HepG2 (cell line): Measurements from ENCODE around the gene PPCDC. TPM values are rescaled to one million over a fixed set of nuclear protein-coding genes. Genes with fewer than 3 reads are reported as not detected.
A peak's percentile ranks its signal among the peaks of the same experiment; 100 is the strongest.

Experiments
- AKAP8 ChIP-seq: sonication (generic); formaldehyde crosslinking; IDR thresholded peaks from 2 replicates; pipeline ENCODE4 v1.5.1; 2020; ENCODE audit warnings: mild to moderate bottlenecking, missing genetic modification reagents
- ATAD3A ChIP-seq: sonication (generic); formaldehyde crosslinking; IDR thresholded peaks from 2 replicates; pipeline ENCODE4 v1.4.0; 2020; ENCODE audit warnings: missing genetic modification reagents
- CENPT ChIP-seq: sonication (generic); formaldehyde crosslinking; IDR thresholded peaks from 2 replicates; pipeline ENCODE4 v1.8.0; 2022; ENCODE audit warnings: low read depth, mild to moderate bottlenecking, moderate library complexity, missing genetic modification reagents
- ELF3 ChIP-seq: IDR thresholded peaks from 2 replicates; pipeline ENCODE4 v1.6.1; 2016; ENCODE audit warnings: missing genetic modification reagents, missing compliant biosample characterization
- FOXK1 ChIP-seq: sonication (generic); formaldehyde crosslinking; IDR thresholded peaks from 2 replicates; pipeline ENCODE4 v1.4.0; 2020; ENCODE audit warnings: low read depth, missing genetic modification reagents, borderline replicate concordance
- HMG20B ChIP-seq: conservative IDR thresholded peaks from 2 replicates; pipeline ENCODE4 v1.6.1; 2016; ENCODE audit warnings: missing genetic modification reagents, missing compliant biosample characterization
- HNRNPL ChIP-seq: fragments of 200-400 bp; formaldehyde crosslinking; IDR thresholded peaks from 2 replicates; pipeline ENCODE4 v1.6.1; 2017; ENCODE audit warnings: mild to moderate bottlenecking, low read depth, low read length
- MATR3 ChIP-seq: sonication (generic); formaldehyde crosslinking; IDR thresholded peaks from 2 replicates; pipeline ENCODE4 v1.4.0; 2020; ENCODE audit warnings: missing genetic modification reagents
- NKX3-1 ChIP-seq: sonication (generic); formaldehyde crosslinking; IDR thresholded peaks from 2 replicates; pipeline ENCODE4 v1.5.0; 2020; ENCODE audit warnings: missing genetic modification reagents
- RFX1 ChIP-seq: fragments of 450-650 bp; IDR thresholded peaks from 2 replicates; pipeline ENCODE4 v1.6.1; 2017
- SRSF9 ChIP-seq: fragments of 200-400 bp; formaldehyde crosslinking; IDR thresholded peaks from 2 replicates; pipeline ENCODE4 v1.6.1; 2018; ENCODE audit warnings: borderline replicate concordance, mild to moderate bottlenecking, low read depth, low read length; ENCODE audit not compliant: insufficient read depth, poor library complexity, severe bottlenecking
- THYN1 ChIP-seq: sonication (generic); formaldehyde crosslinking; IDR thresholded peaks from 2 replicates; pipeline ENCODE4 v1.8.1; 2023; ENCODE audit warnings: low read depth, mild to moderate bottlenecking, moderate library complexity, missing genetic modification reagents, borderline replicate concordance
- ZNF468 ChIP-seq: sonication (generic); formaldehyde crosslinking; IDR thresholded peaks from 2 replicates; pipeline ENCODE4 v1.8.0; 2022; ENCODE audit warnings: mild to moderate bottlenecking, moderate library complexity, missing genetic modification reagents
- ZNF484 ChIP-seq: sonication (generic); formaldehyde crosslinking; IDR thresholded peaks from 2 replicates; pipeline ENCODE4 v1.5.1; 2020; ENCODE audit warnings: mild to moderate bottlenecking, low read depth, missing genetic modification reagents, borderline replicate concordance
- ZNF549 ChIP-seq: sonication (generic); formaldehyde crosslinking; IDR thresholded peaks from 2 replicates; pipeline ENCODE4 v1.5.0; 2020; ENCODE audit warnings: missing genetic modification reagents
- ZNF746 ChIP-seq: sonication (generic); formaldehyde crosslinking; IDR thresholded peaks from 2 replicates; pipeline ENCODE4 v1.8.0; 2022; ENCODE audit warnings: mild to moderate bottlenecking, missing genetic modification reagents
- polyA plus RNA-seq, 8 experiments: library from polyadenylated mRNA; depleted of rRNA in 3 of 8; stranded (reverse) in 7 of 8; unstranded in 1 of 8; fragments of >200 nt; fragmentation: Illumina TruSeq in 4 of 8; extraction: Trizol in 4 of 8; gene quantifications; 2 replicates each; pipeline versions ENCODE4 v1.2.1 to v1.2.3, GENCODE V29; 2011 to 2016; ENCODE audit warnings: low read depth in 4 of 8, missing spikeins in 1 of 8, mixed read lengths in 1 of 8; ENCODE audit not compliant: insufficient read depth in 1 of 8
- total RNA-seq, 5 experiments: library from RNA; depleted of rRNA; stranded (reverse); fragments of >200 nt; fragmentation: Illumina TruSeq; extraction: Trizol; gene quantifications; 2 replicates each; pipeline ENCODE4 v1.2.3, GENCODE V29; 2016; ENCODE audit warnings: low read depth in 1 of 5
- TF ChIP-seq, protein P1 (sequence below): sonication (generic); formaldehyde crosslinking; IDR thresholded peaks from 2 replicates; pipeline ENCODE4 v1.4.0; 2020; ENCODE audit warnings: missing genetic modification reagents
- TF ChIP-seq, protein P2 (sequence below): sonication (generic); formaldehyde crosslinking; IDR thresholded peaks from 2 replicates; pipeline ENCODE4 v1.4.0; 2020; ENCODE audit warnings: missing genetic modification reagents, borderline replicate concordance
- TF ChIP-seq, protein P3 (sequence below): sonication (generic); formaldehyde crosslinking; IDR thresholded peaks from 2 replicates; pipeline ENCODE4 v1.8.1; 2023; ENCODE audit warnings: mild to moderate bottlenecking, missing genetic modification reagents, borderline replicate concordance
- TF ChIP-seq, protein P4 (sequence below): sonication (generic); formaldehyde crosslinking; IDR thresholded peaks from 2 replicates; pipeline ENCODE4 v1.4.0; 2020; ENCODE audit warnings: missing genetic modification reagents
- TF ChIP-seq, protein P5 (sequence below): sonication (generic); formaldehyde crosslinking; IDR thresholded peaks from 2 replicates; pipeline ENCODE4 v1.5.0; 2020; ENCODE audit warnings: mild to moderate bottlenecking, missing genetic modification reagents
- TF ChIP-seq, protein P6 (sequence below): sonication (generic); formaldehyde crosslinking; IDR thresholded peaks from 2 replicates; pipeline ENCODE4 v1.4.0; 2020; ENCODE audit warnings: missing genetic modification reagents

PPCDC gene
- total and polyA plus RNA-seq, 2 of the 13 experiments (the other 11 are each of a cell fraction or from before 2014, with no cell fraction given): 12.3 to 12.8 TPM

DNA sequence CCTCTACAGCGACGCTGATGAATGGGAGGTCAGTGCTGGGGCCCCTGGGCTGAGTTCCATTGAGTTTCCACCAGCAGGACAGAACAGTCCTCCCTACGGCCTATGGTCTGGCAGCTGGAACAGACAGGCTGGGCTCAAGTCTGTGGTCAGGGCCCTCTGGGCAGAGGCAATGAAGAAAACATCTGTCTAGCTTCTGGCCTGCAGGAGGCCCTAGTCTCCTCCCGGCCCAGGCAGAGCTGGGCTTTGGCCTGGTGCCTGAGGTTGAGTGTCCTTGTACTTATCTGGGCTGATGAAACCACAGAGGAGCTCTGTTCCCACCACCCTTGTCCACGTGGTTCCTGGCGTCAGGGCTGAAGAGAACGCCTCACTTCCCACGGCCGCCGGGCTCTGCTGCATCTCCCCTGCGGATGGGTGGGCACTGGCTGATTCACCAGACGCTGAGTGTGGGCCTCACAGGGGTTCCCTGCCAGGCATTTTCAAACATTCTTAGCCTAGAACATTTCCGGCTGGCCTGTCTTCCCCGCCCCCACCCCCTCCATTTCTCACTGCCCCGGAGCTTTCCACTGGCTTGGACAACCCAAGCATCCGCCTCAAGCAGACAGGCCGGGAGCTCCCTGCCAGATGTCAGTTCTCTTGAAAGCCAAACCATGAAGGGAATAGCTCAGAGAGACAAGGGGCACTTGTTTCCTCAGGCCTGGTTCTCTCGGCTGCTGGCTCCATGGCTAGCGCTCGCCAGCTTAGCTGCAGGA is 20.3 kb downstream of the PPCDC start (continued):
- TF ChIP-seq, protein P1, sequence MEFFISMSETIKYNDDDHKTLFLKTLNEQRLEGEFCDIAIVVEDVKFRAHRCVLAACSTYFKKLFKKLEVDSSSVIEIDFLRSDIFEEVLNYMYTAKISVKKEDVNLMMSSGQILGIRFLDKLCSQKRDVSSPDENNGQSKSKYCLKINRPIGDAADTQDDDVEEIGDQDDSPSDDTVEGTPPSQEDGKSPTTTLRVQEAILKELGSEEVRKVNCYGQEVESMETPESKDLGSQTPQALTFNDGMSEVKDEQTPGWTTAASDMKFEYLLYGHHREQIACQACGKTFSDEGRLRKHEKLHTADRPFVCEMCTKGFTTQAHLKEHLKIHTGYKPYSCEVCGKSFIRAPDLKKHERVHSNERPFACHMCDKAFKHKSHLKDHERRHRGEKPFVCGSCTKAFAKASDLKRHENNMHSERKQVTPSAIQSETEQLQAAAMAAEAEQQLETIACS (CRISPR knock-in tag): no peak
- TF ChIP-seq, protein P2, sequence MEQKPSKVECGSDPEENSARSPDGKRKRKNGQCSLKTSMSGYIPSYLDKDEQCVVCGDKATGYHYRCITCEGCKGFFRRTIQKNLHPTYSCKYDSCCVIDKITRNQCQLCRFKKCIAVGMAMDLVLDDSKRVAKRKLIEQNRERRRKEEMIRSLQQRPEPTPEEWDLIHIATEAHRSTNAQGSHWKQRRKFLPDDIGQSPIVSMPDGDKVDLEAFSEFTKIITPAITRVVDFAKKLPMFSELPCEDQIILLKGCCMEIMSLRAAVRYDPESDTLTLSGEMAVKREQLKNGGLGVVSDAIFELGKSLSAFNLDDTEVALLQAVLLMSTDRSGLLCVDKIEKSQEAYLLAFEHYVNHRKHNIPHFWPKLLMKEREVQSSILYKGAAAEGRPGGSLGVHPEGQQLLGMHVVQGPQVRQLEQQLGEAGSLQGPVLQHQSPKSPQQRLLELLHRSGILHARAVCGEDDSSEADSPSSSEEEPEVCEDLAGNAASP: peak; percentile 81
- TF ChIP-seq ZNF484 (CRISPR knock-in tag) (no peak), ATAD3A (CRISPR knock-in tag) (no peak), NKX3-1 (CRISPR knock-in tag) (no peak), HMG20B (peak; percentile 77; the same call in 1 of the 2 replicates), ZNF549 (CRISPR knock-in tag) (no peak), HNRNPL (0 out of 2 replicates have a peak, but pooled peaks have one; percentile 66), FOXK1 (no peak), ZNF468 (no peak), SRSF9 (no peak), THYN1 (no peak), AKAP8 (CRISPR knock-in tag) (no peak), MATR3 (CRISPR knock-in tag) (no peak), ELF3 (peak; percentile 74; the same call in 1 of the 2 replicates), CENPT (CRISPR knock-in tag) (no peak), ZNF746 (CRISPR knock-in tag) (no peak), RFX1 (no peak)
- TF ChIP-seq, protein P3, sequence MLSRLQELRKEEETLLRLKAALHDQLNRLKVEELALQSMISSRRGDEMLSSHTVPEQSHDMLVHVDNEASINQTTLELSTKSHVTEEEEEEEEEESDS: no peak
- TF ChIP-seq, protein P4, sequence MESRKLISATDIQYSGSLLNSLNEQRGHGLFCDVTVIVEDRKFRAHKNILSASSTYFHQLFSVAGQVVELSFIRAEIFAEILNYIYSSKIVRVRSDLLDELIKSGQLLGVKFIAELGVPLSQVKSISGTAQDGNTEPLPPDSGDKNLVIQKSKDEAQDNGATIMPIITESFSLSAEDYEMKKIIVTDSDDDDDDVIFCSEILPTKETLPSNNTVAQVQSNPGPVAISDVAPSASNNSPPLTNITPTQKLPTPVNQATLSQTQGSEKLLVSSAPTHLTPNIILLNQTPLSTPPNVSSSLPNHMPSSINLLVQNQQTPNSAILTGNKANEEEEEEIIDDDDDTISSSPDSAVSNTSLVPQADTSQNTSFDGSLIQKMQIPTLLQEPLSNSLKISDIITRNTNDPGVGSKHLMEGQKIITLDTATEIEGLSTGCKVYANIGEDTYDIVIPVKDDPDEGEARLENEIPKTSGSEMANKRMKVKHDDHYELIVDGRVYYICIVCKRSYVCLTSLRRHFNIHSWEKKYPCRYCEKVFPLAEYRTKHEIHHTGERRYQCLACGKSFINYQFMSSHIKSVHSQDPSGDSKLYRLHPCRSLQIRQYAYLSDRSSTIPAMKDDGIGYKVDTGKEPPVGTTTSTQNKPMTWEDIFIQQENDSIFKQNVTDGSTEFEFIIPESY: no peak; the same call in 1 of the 2 replicates
- TF ChIP-seq, protein P5, sequence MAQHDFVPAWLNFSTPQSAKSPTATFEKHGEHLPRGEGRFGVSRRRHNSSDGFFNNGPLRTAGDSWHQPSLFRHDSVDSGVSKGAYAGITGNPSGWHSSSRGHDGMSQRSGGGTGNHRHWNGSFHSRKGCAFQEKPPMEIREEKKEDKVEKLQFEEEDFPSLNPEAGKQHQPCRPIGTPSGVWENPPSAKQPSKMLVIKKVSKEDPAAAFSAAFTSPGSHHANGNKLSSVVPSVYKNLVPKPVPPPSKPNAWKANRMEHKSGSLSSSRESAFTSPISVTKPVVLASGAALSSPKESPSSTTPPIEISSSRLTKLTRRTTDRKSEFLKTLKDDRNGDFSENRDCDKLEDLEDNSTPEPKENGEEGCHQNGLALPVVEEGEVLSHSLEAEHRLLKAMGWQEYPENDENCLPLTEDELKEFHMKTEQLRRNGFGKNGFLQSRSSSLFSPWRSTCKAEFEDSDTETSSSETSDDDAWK (CRISPR knock-in tag): no peak
- TF ChIP-seq, protein P6, sequence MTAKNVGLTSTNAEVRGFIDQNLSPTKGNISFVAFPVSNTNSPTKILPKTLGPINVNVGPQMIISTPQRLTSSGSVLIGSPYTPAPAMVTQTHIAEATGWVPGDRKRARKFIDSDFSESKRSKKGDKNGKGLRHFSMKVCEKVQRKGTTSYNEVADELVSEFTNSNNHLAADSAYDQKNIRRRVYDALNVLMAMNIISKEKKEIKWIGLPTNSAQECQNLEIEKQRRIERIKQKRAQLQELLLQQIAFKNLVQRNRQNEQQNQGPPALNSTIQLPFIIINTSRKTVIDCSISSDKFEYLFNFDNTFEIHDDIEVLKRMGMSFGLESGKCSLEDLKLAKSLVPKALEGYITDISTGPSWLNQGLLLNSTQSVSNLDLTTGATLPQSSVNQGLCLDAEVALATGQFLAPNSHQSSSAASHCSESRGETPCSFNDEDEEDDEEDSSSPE: peak; percentile 84
